Trophoblast cell (in vitro differentiated cells and primary cell): ENCODE measurements around the gene SDR9C7.
"Not testable (repeated sequence)": the region's sequence is repeated elsewhere in the genome, so short reads cannot be mapped to it uniquely, and the experiment has no call there.

Experiments
- DNase-seq, 2 donors: peaks; one replicate each; pipeline ENCODE4 v3.0.0-alpha.2; 2016
- H2AFZ ChIP-seq: 2 replicates; pipeline ENCODE4 v1.6.1; 2013; ENCODE audit warnings: low read length, moderate library complexity, mild to moderate bottlenecking; ENCODE audit not compliant: insufficient read depth, poor library complexity
- H2AK5ac ChIP-seq: 2 replicates; pipeline ENCODE4 v1.6.1; 2013; ENCODE audit warnings: mild to moderate bottlenecking, low read length
- H2BK120ac ChIP-seq: 2 replicates; pipeline ENCODE4 v1.6.1; 2013; ENCODE audit warnings: low read length, mild to moderate bottlenecking, moderate library complexity; ENCODE audit not compliant: insufficient read depth, poor library complexity
- H2BK12ac ChIP-seq: 2 replicates; pipeline ENCODE4 v1.6.1; 2013; ENCODE audit warnings: mild to moderate bottlenecking, low read length, moderate library complexity
- H2BK5ac ChIP-seq: 2 replicates; pipeline ENCODE4 v1.6.1; 2013; ENCODE audit warnings: low read length, low read depth, moderate library complexity, mild to moderate bottlenecking; ENCODE audit not compliant: poor library complexity
- H3K14ac ChIP-seq: 2 replicates; pipeline ENCODE4 v1.6.1; 2013; ENCODE audit warnings: mild to moderate bottlenecking, low read length
- H3K18ac ChIP-seq: 2 replicates; pipeline ENCODE4 v1.6.1; 2013; ENCODE audit warnings: mild to moderate bottlenecking, low read length
- H3K23ac ChIP-seq: 2 replicates; pipeline ENCODE4 v1.6.1; 2013; ENCODE audit warnings: low read length
- H3K27ac ChIP-seq: 2 replicates; pipeline ENCODE4 v1.5.1; 2013; ENCODE audit warnings: low read depth, mild to moderate bottlenecking, inconsistent platforms, low read length, moderate library complexity
- H3K27me3 ChIP-seq: 2 replicates; pipeline ENCODE4 v1.6.1; 2013; ENCODE audit warnings: inconsistent platforms, mild to moderate bottlenecking, low read length, moderate library complexity; ENCODE audit not compliant: insufficient read depth
- H3K36me3 ChIP-seq, 2 experiments: 1 replicate in 1 of 2; 2 replicates in 1 of 2; pipeline ENCODE4 v1.6.1; 2013; ENCODE audit warnings: low read length in 2 of 2, mild to moderate bottlenecking in 2 of 2, moderate library complexity in 1 of 2; ENCODE audit not compliant: insufficient read depth in 2 of 2, control insufficient read depth in 1 of 2
- H3K4ac ChIP-seq: 2 replicates; pipeline ENCODE4 v1.6.1; 2013; ENCODE audit warnings: low read depth, mild to moderate bottlenecking, low read length, moderate library complexity
- H3K4me1 ChIP-seq, 2 experiments: 1 replicate in 1 of 2; 2 replicates in 1 of 2; pipeline ENCODE4 v1.6.1; 2013; ENCODE audit warnings: low read length in 2 of 2, mild to moderate bottlenecking in 2 of 2, moderate library complexity in 1 of 2; ENCODE audit not compliant: insufficient read depth in 2 of 2, control insufficient read depth in 1 of 2
- H3K4me2 ChIP-seq: 2 replicates; pipeline ENCODE4 v1.6.1; 2013; ENCODE audit warnings: inconsistent platforms, mild to moderate bottlenecking, low read length, moderate library complexity
- H3K4me3 ChIP-seq: 2 replicates; pipeline ENCODE4 v1.5.1; 2013; ENCODE audit warnings: mild to moderate bottlenecking, low read depth, low read length, inconsistent platforms
- H3K79me1 ChIP-seq: one replicate; pipeline ENCODE4 v1.6.1; 2013; ENCODE audit warnings: low read length
- H3K79me2 ChIP-seq: 2 replicates; pipeline ENCODE4 v1.6.1; 2013; ENCODE audit warnings: low read length, mild to moderate bottlenecking; ENCODE audit not compliant: control insufficient read depth, insufficient read depth, poor library complexity
- H3K9ac ChIP-seq: 2 replicates; pipeline ENCODE4 v1.6.1; 2013; ENCODE audit warnings: mild to moderate bottlenecking, low read length
- H3K9me3 ChIP-seq: 2 replicates; pipeline ENCODE4 v1.6.1; 2013; ENCODE audit warnings: low read depth, mild to moderate bottlenecking, control low read depth, inconsistent platforms, low read length; ENCODE audit not compliant: insufficient read depth
- H4K12ac ChIP-seq: 2 replicates; pipeline ENCODE4 v1.6.1; 2013; ENCODE audit warnings: low read depth, mild to moderate bottlenecking, low read length, moderate library complexity
- H4K8ac ChIP-seq: 2 replicates; pipeline ENCODE4 v1.6.1; 2013; ENCODE audit warnings: low read depth, mild to moderate bottlenecking, low read length, moderate library complexity
- H4K91ac ChIP-seq: one replicate; pipeline ENCODE4 v1.6.1; 2013; ENCODE audit warnings: low read depth, mild to moderate bottlenecking, low read length, moderate library complexity
- WGBS: extraction: QIAGEN DNeasy Blood & Tissue Kit; methylation state at CpG from one replicate; pipeline ENCODE4 v1.1.7; 2013; ENCODE audit warnings: missing lambda C conversion rate; ENCODE audit not compliant: insufficient read length, insufficient coverage; ENCODE audit errors: extremely low coverage; 5-methylcytosine and 5-hydroxymethylcytosine counted together

Gene SDR9C7

GRCh38 chr12:56943878-56944277 lies 9.7 kb upstream of the SDR9C7 start:
- WGBS = no CpG with 5 or more reads among the region's 4 CpGs

DNA sequence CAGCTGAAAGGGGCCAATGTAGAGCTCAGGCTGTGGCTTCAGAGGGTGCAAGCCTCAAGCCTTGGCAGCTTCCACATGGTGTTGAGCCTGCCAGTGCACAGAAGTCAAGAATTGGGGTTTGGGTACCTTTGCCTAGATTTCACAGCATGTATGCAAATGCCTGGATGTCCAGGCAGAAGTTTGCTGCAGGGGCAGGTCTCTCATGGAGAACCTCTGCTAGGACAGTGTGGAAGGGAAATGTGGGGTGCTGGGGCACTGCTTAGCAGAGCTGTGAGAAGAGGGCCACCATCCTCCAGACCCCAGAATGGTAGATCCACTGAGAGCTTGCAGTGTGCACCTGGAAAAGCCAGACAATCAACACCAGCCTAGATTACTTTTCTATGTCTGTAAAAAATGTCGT lies 9.2 kb upstream of the SDR9C7 start:
- not testable (repeated sequence) for H3K4me3 ChIP-seq, H4K91ac ChIP-seq, H2AFZ ChIP-seq, H2BK12ac ChIP-seq, H3K36me3 ChIP-seq, H4K8ac ChIP-seq, H3K4ac ChIP-seq, H4K12ac ChIP-seq, H3K4me2 ChIP-seq, H3K18ac ChIP-seq, H2BK5ac ChIP-seq, H3K4me1 ChIP-seq, H2AK5ac ChIP-seq, H3K14ac ChIP-seq, H3K9me3 ChIP-seq, H3K79me1 ChIP-seq, H2BK120ac ChIP-seq, H3K23ac ChIP-seq, H3K79me2 ChIP-seq, H3K27me3 ChIP-seq, H3K9ac ChIP-seq, DNase-seq, H3K27ac ChIP-seq
- no CpG with 5 or more reads among the region's 1 CpG for WGBS

More at GRCh38 chr12:56943878-56944277, 9.7 kb upstream of the SDR9C7 start:
- H3K79me2 ChIP-seq = no peaks in the 10 kb centered on the region
- no peak overlapping the region for H3K9ac ChIP-seq
- H2BK5ac ChIP-seq = no peak overlapping the region
- H2AK5ac ChIP-seq = no peak overlapping the region
- H2BK120ac ChIP-seq = no peak overlapping the region
- H3K4me1 ChIP-seq = peaks cover 0 to 6% of the 10 kb centered on the region in 2 experiments
- H4K91ac ChIP-seq = no peak overlapping the region
- no peak overlapping the region for H3K23ac ChIP-seq
- no peak overlapping the region for H4K8ac ChIP-seq
- DNase-seq = no peak
- no peak overlapping the region for H3K4ac ChIP-seq
- no peak overlapping the region for H3K4me2 ChIP-seq
- peaks cover 5% of the 10 kb centered on the region for H3K9me3 ChIP-seq
- no peak overlapping the region for H2BK12ac ChIP-seq
- no peak overlapping the region for H3K18ac ChIP-seq
- H4K12ac ChIP-seq = no peak overlapping the region
- H3K79me1 ChIP-seq = no peaks in the 10 kb centered on the region
- no peak overlapping the region for H2AFZ ChIP-seq
- H3K4me3 ChIP-seq = no peak overlapping the region
- no peak overlapping the region for H3K27ac ChIP-seq
- H3K36me3 ChIP-seq = no peaks in the 10 kb centered on the region
- H3K14ac ChIP-seq = no peak overlapping the region
- H3K27me3 ChIP-seq = no peaks in the 10 kb centered on the region

- H2AK5ac ChIP-seq = no peak overlapping the region
- no peak overlapping the region for H3K18ac ChIP-seq
- no peak overlapping the region for H2BK120ac ChIP-seq
- DNase-seq = peak; percentile 32 to 50
- H4K12ac ChIP-seq = no peak overlapping the region
- no peak overlapping the region for H4K8ac ChIP-seq
- WGBS = no CpG with 5 or more reads among the region's 3 CpGs
- H3K9ac ChIP-seq = no peak overlapping the region
- no peaks in the 10 kb centered on the region for H3K36me3 ChIP-seq
- H3K9me3 ChIP-seq = peaks cover 5% of the 10 kb centered on the region
- H3K4me2 ChIP-seq = no peak overlapping the region
- H3K14ac ChIP-seq = no peak overlapping the region
- no peak overlapping the region for H2BK5ac ChIP-seq
- no peak overlapping the region for H4K91ac ChIP-seq
- H3K23ac ChIP-seq = peak overlapping the region; percentile 50
- H3K79me2 ChIP-seq = no peaks in the 10 kb centered on the region
- H3K4me1 ChIP-seq = peaks cover 0 to 6% of the 10 kb centered on the region in 2 experiments
- H2BK12ac ChIP-seq = no peak overlapping the region
- no peaks in the 10 kb centered on the region for H3K79me1 ChIP-seq
- no peak overlapping the region for H2AFZ ChIP-seq
- no peak overlapping the region for H3K27ac ChIP-seq
- H3K4ac ChIP-seq = no peak overlapping the region
- H3K4me3 ChIP-seq = no peak overlapping the region
- no peaks in the 10 kb centered on the region for H3K27me3 ChIP-seq
Measured at GRCh38 chr12:56941299-56942017, 7.2 kb upstream of the SDR9C7 start.

DNA sequence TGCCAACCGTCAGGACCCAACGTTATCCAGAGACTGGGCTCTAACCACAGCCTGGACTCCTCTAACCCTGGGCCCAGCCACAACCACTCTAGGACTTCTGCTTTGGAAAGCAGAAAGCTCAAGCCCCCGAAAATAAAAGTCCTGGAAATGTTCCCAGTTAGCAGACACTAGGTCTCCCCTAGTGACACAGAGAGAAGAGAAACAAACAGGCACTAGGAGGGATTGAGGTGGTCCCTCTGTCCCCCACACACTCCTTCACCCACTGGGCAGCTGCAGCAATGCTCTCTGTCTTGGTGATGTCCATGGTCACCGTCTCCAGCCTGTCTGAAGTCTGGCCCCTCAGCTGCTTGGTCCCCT lies 6.7 kb upstream of the SDR9C7 start:
- not testable (repeated sequence) for H2BK120ac ChIP-seq, H3K14ac ChIP-seq, H3K4me1 ChIP-seq, H4K8ac ChIP-seq, H3K18ac ChIP-seq, H3K23ac ChIP-seq, H3K27me3 ChIP-seq, H3K27ac ChIP-seq, H3K4me3 ChIP-seq, H2AK5ac ChIP-seq, H4K12ac ChIP-seq, H3K79me1 ChIP-seq, DNase-seq, H2BK5ac ChIP-seq, H3K4ac ChIP-seq, H2AFZ ChIP-seq, H3K79me2 ChIP-seq, H3K4me2 ChIP-seq, H3K9ac ChIP-seq, H2BK12ac ChIP-seq, H3K9me3 ChIP-seq, H3K36me3 ChIP-seq, H4K91ac ChIP-seq
- WGBS = no CpG with 5 or more reads among the region's 4 CpGs
